ENCODE data around the gene MOG.
"Not testable (repeated sequence)": the region's sequence is repeated elsewhere in the genome, so short reads cannot be mapped to it uniquely, and the experiment has no call there.

Gene MOG

DNA sequence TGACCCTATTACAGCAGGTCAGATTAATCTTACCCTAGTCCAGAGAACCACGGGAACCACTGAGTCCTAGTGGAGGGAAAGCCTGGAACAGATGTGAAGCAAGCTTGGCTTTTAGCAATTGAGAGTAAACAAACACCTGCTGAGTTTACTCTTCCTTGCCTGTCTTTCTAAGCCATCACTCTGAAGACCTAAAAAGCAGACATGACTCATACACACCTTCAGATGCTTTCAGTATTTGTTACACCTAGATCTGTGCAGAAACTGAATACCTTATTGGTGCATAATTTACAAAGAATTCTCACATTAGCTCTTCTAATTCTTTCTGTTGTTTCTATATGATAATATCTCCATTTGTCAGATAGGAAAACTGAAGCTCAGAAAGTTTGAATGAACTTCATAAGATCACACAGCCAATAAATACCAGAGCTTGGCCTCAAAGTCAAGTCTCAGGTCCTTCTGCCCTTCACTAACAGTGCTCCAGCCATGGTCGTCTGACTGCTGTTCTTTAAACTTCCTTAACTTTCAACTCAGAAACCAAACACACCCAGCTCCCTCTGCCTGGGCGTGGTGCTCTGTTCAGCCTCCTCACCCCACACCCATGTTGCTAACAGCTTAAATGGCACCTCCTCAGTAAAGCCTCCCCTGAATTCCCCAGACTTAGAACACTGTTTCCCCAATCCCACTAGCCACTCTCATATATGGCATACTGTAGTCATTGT, 15.3 kb upstream of the MOG start:
- DNase-seq = no peak

DNA sequence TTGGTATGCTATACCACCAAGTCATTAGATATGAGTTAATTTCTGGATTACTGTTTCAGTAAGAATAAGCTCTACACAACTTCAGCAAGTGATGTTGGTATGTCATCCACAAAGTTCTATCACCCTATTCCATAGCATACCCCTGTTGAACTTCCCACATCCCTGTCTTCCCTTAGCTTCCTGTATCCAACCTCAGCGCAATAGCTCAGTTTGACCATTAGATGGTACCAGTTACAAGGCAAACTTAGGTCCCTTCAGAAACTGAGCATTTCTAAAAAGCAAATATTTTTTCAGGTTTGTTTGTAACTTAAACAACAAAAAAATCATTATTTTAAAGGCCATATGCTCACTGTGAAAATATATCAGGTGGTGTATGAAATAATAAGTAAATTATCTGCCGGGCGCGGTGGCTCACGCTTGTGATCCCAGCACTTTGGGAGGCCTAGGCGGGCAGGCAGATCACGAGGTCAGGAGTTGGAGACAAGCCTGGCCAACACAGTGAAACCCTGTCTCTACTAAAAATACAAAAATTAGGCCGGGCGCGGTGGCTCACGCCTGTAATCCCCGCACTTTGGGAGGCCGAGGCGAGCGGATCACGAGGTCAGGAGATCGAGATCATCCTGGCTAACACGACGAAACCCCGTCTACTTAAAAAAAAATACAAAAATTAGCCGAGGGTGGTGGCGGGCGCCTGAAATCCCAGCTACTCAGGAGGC, 8.8 kb upstream of the MOG start:
- DNase-seq = no peak

DNA sequence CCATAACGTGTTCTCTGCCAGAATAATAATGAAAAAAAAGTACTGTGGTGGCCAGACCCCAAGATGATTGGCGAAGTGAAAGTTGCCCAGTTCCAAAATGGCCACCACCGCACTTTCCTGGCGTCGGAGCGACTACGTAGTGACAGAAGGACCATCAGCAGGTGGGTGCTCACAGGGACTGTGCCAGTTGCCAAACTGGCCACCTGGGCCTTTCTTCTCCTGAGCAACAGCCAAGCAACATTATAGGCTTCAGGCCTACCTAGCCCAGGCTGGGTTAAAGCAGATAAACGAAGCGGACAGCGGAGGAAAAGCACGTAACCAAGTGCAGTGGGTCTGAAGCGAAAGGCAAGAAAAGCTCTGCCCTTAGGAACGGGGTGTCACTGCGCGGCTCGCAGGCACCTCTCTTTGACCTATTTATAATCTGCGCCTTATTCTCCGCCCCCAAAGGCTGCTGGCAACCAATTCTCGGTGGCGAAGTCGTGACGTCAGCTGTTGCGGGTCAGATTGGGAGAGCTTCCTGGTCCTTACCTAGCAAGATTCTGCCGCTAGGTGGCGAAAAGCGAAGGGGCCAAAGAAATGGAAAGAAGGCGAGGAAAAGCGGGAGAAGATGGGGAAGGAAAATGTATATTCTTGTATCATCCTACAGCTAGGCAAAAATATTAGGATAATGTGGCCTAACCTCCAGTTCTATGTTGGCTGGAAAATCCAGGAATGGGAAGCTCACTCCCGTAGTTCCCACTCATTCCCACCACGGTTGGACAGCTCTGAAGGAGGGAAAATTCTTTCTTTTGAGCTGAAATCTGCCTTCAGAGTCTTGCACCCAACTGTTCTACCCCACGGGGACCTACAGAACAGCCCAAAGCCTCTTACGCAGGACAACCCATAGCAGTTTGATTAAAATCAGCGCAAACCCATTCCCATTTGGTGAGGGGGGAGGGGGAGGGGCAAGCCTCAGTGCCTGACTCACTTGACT, 6.9 kb upstream of the MOG start:
- DNase-seq = peak; percentile 99

DNA sequence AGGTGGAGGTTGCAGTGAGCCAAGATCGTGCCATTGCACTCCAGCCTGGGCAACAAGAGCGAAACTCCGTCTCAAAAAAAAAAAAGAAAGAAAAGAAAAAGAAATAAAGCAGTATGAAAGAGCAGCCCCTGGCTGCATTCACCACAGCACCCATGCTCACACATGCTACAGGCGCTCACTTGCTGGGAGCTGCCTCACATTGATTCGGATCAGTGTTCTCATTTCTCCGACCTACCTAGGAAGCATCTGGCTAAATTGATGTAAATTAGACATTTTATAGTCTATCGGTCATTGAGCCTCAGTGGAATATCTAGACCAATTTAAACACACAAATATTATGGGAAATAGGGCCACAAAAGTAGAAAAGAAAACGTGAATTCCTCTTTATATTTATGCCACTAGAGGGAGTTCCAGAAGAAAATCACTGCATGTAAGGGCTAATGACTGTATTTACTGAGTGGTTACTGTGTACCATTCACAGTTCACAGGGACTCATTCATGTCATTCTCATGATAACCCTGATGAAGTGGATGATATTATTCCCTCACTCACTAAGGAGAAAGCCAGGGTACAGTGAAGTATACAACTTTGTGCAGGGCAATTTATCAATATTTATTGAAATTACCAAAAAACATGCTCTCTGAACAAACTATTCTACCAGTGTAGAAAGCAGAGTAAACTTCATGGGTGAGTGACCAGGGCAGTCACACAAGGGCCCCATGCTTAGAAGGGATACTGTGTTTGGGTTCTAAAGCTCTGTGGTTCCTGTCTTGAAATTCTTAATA, 5.3 kb upstream of the MOG start:
- DNase-seq = no peak

DNA sequence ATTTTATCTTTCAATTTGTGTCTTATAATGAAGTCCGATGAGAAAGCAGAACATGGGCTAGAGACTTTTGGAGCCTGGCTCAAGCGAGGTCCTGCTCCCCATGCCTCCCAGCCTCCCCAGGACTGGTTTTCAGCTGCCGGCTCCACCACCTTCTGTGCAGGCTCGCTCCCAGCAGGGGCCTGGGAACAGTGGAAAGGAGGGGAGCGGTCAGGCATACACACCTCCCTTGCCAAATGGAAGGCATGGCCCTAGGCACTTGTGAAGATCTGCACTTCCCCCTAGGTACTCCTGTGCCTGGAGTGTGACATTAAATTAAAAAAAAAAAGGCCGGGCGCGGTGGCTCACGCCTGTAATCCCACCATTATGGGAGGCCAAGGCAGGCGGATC, 4.7 kb upstream of the MOG start:
- DNase-seq = no peak

DNA sequence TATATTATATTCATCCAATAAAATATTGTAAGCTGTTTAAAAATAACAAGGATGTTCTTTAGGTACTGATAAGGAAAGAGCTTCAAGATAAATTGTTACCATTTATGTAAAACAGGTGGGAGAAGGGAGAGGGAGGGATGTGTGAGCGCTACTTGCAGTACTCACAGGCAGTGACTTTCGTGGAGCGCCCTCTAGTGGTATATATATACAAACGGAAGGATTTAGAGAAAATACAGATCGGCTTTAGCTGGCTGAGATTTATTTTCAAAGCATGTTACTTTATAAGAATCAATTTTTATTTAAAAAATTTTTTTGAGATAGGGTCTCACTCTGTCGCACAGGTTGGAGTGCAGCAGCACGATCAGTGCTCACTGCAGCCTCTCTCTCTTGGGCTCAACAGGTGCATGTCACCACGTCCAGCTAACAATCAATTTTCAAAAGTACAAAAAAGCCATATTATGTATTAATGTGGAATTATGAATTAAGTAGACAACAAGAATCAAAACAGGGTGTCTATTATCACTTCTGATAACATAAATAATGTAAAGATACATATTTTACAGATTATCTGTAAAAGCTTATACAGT, 3.3 kb upstream of the MOG start:
- peak; percentile 24 for DNase-seq

DNA sequence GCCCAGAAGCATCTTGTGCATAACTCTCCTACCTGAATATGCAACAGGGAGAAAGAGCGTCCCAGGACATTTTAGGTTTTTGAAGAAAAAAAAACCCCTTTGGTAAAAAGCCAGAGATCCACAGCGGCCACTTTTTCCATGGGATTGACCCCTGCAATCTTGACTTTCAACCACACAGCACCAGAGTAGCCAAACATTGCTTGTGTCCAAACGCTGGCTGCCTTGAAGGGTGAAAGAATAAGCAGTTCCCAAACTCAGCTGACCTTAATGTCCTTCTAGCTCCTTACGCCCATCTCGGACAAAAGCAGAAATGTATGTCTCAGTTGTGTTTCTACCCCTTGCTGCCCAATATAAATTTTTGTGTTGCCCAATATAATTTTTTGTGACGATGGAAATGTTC, 1.2 kb upstream of the MOG start:
- DNase-seq = no peak

DNA sequence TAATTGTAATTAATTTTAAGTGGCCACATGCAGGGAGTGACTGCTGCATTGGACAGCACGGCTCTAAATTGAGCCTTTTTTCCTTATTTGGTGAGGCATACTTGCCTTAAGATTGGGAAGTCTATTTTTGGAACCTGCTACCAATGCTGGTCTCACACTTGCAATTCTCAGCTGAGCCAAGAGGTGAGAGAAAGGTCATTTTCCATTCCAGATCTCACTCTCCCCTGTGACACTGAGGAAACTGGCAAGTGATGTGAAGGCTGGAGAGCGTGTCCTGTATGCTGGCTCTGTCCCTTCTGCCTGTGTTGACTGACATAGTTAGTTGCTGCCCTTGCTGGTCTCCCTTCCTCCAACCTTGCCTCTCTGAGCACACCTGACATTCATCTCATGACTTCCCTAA, 735 bp upstream of the MOG start:
- DNase-seq = no peak

DNA sequence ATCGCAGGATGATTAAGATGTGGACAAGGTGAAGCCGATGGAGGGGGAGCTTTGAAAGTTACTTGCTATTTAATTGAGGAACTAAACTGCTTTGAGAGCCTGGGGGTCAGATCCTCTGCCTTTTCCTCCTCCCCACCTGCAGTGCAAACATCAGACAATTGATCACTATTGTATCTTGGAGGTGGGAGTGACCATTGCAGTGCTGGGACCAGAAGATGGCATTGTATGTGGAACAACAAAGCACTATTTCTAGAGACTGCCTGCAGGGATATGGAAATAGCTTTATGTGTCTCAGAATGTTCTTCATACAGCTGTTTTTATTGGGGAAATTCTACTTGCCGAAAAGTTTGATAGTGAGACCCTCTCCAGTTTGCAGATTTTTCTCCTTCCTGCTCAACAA, 4.2 kb downstream of the MOG start:
- DNase-seq = no peak

DNA sequence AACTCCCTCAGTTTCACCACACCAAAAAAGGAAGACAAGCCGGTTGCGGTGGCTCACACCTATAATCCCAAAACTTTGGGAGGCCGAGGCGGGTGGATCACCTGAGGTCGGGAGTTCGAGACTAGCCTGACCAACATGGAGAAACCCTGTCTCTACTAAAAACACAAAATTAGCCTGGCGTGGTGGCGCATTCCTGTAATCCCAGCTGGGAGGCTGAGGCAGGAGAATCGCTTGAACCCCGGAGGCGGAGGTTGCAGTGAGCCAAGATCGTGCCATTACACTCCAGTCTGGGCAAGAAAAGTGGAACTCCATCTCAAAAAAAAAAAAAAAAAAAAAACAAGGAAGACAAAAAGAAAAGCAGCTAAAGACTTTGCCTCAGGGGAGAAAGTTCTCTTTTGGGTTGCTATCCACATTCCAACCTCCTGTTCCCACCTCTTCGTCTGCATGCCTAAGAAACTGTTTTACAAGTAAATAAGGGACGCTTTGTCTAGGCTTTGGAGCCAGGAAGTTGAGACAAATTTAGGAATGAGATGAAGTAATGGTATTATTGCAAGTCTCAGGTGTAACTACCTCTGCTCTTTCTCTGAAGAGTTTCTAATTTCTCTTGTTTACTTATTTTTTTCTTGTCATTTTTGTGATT, 4.7 kb downstream of the MOG start:
- not testable (repeated sequence) for DNase-seq

DNA sequence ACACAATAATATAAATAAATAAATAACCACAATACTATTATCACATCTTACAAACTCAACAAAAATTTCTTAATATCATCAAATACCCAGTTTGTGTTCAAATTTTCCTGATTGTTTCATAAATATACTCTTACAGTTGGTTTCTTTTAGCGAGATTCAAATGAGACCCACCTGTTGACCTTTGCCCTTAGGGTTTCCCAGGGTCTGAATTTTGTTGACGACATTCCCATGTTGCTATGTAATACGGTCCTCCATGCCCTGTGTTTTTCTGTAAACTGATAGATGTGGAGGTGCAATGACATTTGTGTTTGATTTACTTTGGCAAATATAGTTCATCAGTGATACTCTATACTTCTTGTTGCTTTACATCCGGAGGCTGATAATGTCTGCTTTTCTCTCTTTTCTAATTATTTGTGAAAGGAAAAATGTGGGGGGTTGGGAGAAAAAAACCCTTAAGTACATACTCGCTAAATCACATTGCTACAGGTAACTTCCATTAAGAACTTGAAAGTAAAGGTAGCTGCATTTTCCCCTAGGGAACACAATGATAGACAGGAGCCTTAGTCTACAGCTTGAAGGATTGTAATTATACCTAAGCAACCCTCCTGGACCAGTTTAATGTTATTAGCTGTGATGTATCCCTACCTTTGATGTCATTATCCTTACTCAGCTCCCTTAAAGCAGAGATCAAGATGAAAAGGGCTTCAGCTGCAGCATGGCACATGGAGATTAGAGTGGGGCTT, 6.6 kb downstream of the MOG start:
- DNase-seq = no peak

DNA sequence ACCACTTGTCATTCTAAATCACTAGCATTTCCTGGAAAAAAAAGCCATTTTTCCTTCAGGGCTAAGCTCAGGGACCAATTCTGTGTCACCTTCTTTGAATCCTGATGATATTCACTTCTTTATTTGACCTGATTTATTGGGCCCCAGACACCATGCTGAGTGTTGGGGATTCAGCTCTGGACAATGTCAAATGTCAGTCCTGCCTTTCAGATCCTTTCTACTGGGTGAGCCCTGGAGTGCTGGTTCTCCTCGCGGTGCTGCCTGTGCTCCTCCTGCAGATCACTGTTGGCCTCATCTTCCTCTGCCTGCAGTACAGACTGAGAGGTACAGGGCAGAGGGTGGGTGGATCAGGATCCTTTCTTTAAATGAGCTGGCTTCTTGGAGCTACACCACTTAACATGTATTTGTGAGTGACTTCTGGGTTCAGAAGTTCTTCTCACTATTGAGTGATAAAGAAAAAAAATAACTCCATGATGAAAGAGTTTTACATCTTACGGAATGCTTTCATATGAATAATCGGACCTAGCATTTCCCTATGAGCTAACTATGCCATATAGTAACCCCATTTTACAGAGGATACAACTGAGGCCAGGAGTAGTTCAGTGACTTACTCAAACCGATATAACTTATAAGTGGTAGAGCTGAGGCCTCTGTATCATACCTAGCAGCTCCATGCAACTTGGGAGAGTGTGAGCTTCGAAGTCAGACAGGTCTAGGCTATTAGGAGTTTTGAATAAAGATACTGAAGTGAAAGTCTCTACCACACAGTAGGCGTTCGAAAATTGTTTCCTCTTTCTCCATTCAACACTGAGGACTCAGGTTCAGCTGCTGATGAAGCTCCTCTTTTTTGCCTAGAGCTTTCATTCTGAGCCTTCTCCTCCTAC, 9.3 kb downstream of the MOG start:
- no peak for DNase-seq

DNA sequence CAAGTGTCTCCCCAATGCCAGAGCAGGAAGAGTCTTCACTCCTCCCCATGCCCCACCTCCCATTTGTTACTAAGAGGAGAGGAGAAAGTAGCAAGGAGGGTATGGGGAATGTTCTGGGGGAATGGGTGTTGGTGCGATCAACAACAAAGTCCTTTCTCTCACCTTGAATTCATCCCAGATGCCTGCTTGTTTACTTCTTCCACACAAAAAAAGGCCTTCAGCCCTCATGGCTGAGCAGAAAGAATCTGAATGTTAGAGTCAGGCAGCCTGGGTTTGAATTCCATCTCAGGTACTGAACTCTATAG, 9.9 kb downstream of the MOG start:
- no peak for DNase-seq

DNA sequence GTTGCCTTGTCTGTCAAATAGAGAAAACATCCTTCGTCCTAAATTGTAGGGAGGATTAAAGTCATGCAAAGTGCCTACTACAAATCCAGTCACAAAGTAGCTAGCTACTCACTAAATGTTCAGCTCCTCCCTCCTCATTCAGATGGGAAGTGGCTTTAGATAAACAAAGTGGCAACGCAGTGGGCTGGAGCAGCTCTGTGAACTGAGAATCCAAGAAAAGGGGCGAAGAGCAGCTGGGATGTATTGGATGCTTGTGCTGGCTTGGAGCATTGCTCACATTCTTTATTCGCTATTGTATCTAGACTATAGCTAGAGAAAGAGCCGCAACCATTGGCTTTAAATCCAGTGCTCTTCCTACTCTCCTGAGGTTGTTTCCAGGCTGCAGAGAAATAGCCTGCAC, 10.3 kb downstream of the MOG start:
- DNase-seq = no peak

DNA sequence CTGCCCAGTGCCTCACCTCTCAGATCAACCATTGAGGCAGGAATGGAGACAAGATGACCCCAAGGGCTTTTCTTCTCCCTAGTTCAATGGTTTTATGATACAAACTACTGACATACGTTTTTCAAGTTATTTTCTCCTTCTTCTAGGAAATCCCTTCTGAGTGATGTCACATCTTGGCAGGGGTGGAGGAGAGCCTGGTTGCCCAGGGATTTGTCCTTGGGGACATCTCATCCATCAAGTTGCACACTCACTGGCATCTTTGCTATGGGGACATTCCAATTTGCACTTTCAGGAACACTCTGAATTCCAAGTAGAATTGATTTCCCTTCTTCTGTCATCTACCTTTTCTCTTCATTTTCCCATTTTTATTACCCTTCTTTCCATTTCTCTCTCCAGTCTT, 14.1 kb downstream of the MOG start:
- DNase-seq = no peak

DNA sequence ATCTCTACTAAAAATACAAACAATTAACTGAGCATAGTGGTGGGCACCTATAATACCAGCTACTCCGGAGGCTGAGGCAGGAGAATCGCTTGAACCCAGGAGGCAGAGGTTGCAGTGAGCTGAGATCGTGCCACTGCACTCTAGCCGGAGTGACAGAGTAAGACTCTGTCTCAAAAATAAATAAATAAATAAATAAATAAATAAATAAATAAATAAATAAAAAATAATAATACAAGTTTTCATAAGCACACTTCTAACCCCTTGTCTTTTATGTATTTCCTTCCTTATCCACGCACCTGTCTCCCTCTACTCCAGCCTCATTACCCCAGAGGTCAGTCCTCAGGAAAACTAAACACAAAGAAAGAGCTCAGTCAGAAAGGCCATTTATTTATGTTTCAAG, 15.2 kb downstream of the MOG start:
- not testable (repeated sequence) for DNase-seq

DNA sequence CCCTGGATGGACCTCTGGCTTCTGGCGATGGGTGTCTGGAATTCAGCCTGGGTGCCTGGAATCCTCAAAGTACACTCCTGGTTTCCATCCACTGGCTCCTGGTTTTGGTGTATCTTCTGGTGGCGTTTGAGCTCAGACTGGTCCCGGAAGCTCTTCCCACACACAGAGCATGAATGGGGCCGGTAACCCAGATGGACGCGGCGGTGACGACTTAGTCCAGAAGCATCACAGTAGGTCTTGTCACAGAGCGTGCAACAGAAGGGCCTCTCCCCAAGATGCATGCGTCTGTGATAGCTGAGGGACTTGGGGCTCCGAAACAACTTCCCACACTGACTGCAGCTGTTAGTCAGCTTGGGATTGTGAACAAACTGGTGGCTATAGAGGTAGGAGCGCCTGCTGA, 16.3 kb downstream of the MOG start:
- no peak for DNase-seq

DNA sequence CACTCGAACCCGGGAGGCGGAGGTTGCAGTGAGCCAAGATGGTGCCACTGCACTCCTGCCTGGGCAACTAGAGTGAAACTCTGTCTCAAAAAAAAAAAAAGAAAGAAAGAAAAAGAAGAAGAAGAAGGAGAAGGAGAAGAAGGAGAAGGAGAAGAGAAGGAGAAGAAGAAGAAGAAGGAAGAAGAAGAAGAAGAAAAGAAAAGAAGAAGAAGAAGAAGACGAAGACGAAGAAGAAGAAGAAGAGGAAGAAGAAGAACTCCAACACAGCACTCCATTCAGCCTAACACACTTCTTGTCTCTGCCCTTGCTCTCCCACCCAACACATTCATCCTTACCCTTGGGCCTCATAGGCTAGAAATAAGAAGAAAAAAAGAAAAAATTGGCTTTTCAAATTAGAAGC, 17.1 kb downstream of the MOG start:
- DNase-seq = no peak

DNA sequence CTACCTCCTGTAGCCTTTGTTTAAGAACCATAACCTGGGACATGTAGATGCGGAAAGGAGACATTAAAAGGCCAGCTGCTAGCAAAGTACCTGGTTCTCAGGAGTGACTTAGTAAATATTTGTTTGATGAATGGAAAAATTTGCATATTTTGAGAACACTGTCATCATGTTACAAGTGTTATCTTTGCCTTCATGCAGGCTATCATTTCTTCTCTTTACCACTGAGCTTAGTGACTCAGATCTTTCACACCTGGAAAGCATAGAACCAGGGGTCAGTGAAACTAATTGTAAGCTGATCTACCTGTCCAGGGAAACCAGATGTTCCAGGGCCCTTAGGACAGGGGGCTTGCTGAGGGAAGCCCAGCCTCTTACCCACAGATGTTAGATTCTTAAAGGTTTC, 18.7 kb downstream of the MOG start:
- no peak for DNase-seq

DNA sequence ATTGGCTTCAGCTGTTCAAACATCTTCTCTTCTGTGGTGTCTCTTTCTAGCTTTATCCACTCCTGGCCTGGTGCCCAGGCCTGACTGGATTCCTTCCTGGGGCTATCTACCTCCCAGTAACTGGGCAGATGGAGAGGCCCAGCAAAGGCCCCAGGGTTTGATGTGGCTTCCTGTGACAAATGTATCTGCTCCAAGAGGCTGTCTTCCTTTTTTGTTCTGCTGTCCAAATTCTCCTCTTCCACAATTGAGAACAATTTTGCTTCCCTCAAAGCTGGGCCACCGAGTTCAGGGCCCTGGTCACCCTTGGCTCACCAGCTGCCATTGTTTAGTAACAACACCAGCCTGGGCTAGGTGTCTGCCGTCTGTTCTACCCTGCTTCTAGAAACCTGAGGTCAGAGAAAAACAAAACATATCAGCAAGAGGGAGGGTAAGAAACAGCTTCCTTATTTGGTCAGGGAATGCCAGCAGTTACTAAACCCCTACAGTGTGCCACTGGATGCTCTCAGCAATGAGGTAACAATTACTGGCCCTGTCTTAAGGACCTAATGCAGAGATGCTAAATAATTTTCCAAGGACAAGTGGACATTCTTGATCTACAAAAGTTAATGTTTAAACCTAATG, 20.2 kb downstream of the MOG start:
- DNase-seq = no peak
